H1 (cell line): ENCODE results near the gene PGBD4. TPM values are rescaled to one million over a fixed set of nuclear protein-coding genes. Genes with fewer than 3 reads are reported as not detected.

Experiments used
- CBX8 ChIP-seq: fragments of 300-800, 300-1000 bp; sonication (generic); IDR thresholded peaks from 2 replicates; pipeline ENCODE4 v1.7.1; 2016; ENCODE audit warnings: low read depth, low read length, borderline replicate concordance
- SUZ12 ChIP-seq: fragments of 200-600 bp; sonication (generic); IDR thresholded peaks from 2 replicates; pipeline ENCODE4 v1.6.1; 2012; ENCODE audit warnings: mild to moderate bottlenecking, inconsistent platforms, low read length, moderate library complexity, mixed read lengths
- polyA plus RNA-seq, 7 experiments: library from polyadenylated mRNA; depleted of rRNA in 3 of 7; stranded (reverse) in 5 of 7; unstranded in 2 of 7; fragments of >200 nt in 5 of 7; fragments of 200-250 nt in 2 of 7; gene quantifications; 1 replicate in 5 of 7; 2 replicates in 1 of 7; 4 replicates in 1 of 7; pipeline versions ENCODE4 v1.2.1 to v1.2.3, GENCODE V29; 2011 to 2013; ENCODE audit warnings: missing spikeins in 2 of 7, mixed read lengths in 2 of 7
- total RNA-seq: library from RNA; stranded (reverse); fragmentation: NEBNext Ultra II Directional; extraction: Animal tissue kit (Norgen Biotek cat#: 25700); gene quantifications from 2 replicates; pipeline ENCODE4 v1.2.1, GENCODE V29; 2021
- TF ChIP-seq, protein P1 (sequence below): IDR thresholded peaks from 2 replicates; pipeline ENCODE4 v1.6.1; 2012; ENCODE audit warnings: inconsistent platforms
- TF ChIP-seq, protein P2 (sequence below): IDR thresholded peaks from 2 replicates; pipeline ENCODE4 v1.6.1; 2012; ENCODE audit warnings: inconsistent platforms

PGBD4 gene
- total and polyA plus RNA-seq, 2 of the 8 experiments (the other 6 are each of a cell fraction or from before 2014, with no cell fraction given) = 0.68 to 0.76 TPM

DNA sequence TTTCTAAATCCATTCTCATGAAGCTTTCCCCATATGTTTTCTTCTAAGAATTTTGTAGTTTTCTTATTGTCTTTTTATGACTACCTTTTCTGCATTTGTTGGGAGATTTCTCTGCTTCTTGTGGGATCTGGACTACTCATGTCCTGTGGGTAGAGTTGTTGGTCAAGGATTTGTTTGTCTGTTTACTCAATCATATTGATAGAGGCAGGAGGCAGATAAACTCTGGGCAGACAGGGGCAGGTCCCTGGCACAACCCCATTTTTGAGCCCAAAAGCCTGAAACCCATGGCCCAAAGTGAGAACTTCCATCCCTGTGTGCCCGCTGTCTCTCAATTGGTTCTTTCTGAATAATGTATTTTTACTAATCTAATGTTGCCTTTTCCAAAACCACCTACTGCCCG is 12.3 kb downstream of the PGBD4 start (continued):
- no peak for TF ChIP-seq SUZ12
- TF ChIP-seq, protein P1, sequence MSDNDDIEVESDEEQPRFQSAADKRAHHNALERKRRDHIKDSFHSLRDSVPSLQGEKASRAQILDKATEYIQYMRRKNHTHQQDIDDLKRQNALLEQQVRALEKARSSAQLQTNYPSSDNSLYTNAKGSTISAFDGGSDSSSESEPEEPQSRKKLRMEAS = no peak
- TF ChIP-seq, protein P2, sequence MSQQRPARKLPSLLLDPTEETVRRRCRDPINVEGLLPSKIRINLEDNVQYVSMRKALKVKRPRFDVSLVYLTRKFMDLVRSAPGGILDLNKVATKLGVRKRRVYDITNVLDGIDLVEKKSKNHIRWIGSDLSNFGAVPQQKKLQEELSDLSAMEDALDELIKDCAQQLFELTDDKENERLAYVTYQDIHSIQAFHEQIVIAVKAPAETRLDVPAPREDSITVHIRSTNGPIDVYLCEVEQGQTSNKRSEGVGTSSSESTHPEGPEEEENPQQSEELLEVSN = no peak
- TF ChIP-seq CBX8 = no peak
